ENCODE results near the gene CBY2.

CBY2 gene

GRCh38 chr13:45700971-45701900 lies 884 bp upstream of the CBY2 start:
- DNase-seq (ENCODE audit: low spot score): no peak

GRCh38 chr13:45702869-45703391 lies 810 bp downstream of the CBY2 start:
- no peak for DNase-seq (ENCODE audit: low spot score)

DNA sequence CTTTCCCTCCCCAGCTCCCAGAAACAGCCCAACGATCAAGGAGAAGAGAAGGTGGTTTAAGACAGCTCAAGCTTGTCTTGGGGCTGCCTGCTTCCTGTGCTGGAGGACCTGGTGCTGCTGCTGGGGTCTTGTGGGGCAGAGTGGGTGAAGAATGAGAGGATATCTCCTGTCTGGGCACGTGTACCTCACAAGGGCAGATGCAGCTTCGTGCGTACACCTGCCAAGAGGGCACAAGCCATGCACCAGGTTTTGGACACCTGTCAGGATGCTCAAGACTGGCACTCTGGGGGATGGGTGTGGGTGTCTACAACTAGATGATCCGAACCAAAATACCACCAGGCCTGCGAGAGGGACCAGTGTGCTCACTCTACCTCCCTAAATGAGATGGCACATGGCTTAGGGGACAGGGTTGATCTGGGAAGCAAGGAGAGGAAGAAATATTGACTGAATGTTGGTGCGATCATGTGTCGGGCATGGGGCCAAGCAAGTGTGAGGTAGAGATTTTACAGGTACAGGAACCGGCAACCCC lies 2.2 kb downstream of the CBY2 start:
- no peak for DNase-seq (ENCODE audit: low spot score)

GRCh38 chr13:45704854-45705695 lies 3.0 kb downstream of the CBY2 start:
- no peak for DNase-seq (ENCODE audit: low spot score)

DNA sequence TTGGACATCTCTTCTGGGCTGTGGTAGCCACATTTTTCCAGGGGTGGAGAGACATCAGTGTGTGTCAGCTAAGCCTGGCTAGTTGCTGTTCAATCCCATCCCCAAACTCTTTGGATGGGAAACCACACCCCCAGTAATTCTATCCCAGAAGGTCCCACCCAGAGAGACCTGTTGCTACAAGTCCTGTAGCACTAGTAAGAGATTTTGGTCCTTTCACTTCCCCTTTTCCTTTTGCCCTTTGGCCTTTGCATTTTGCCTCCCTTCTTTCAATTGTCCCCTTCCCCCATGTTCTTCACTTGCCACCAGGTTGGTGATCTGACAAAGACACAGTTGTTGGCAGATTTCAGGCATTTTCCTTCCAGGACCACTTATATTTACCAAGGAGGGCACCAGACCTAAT lies 3.8 kb downstream of the CBY2 start:
- no peak for DNase-seq (ENCODE audit: low spot score)

DNA sequence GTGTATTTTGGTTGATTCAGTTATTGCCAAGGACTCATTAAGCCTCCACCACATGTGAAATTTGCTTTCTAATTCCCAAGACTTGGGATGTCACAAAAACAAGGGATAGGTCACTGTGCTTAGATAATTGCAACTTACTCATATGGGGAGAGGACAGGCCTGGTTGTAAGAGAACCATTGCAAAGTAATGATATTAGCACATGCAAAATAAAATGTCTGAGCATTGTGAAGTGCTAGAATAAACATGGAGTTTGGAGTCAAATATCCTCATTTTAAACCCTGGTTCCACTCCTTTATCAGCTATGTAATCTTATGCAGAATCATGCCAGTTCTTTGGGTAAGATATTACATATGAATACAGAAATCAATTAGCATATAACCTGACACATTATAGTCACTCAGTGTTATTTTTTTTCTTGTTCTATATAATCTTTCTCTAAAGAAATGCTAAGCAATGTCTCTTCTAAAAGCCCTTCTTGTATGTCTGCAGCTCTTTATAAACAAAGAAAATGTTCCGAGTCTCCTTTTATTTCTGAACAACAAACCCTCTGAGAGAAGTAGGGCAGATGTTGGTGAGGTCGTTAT lies 5.5 kb downstream of the CBY2 start:
- DNase-seq (ENCODE audit: low spot score): no peak

- no peak for DNase-seq (ENCODE audit: low spot score)
Observed at GRCh38 chr13:45711951-45712350, 9.8 kb downstream of the CBY2 start.

DNA sequence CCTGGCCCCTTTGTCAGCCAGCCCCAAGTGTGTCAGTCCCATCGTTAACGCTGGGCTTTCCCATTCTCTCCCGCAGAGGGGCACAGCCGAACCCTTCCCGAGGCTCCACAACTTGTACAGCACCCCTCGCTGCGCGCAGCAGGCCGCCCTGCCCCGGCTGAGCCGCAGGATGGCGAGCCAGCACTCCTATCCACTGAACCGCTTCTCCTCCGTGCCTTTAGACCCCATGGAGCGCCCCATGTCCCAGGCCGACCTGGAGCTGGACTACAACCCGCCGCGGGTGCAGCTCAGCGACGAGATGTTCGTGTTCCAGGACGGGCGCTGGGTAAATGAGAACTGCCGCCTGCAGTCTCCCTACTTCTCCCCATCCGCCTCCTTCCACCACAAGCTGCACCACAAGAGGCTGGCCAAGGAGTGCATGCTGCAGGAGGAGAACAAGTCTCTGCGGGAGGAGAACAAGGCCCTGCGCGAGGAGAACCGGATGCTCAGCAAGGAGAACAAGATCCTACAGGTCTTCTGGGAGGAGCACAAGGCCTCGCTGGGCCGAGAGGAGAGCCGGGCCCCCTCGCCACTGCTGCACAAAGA lies 11.1 kb downstream of the CBY2 start:
- DNase-seq (ENCODE audit: low spot score): no peak

DNA sequence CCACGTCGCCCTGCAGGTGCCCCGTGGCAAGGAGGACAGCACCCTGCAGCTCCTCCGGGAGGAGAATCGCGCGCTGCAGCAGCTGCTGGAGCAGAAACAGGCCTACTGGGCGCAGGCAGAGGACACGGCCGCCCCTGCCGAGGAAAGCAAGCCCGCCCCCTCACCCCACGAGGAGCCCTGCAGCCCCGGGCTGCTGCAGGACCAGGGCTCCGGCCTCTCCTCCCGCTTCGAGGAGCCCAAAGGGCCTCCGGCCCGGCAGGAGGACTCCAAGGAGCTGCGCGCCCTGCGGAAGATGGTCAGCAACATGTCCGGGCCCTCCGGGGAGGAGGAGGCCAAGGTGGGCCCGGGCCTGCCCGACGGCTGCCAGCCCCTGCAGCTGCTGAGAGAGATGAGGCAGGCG lies 11.6 kb downstream of the CBY2 start:
- DNase-seq (ENCODE audit: low spot score): no peak

DNA sequence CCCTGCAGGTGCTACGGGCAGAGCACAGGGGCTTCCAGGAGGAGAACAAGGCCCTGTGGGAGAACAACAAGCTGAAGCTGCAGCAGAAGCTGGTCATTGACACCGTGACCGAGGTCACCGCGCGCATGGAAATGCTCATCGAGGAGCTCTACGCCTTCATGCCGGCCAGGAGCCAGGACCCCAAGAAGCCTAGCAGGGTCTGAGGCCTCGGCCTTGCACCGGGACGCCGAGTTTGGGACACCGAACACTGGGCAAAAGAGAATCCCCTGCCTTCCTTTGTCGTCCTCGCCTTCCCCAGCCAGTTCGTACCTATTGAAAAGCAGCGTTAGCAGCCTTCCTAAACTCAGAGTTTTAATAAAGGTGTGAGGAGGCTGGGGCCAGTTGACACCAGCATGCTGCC lies 12.1 kb downstream of the CBY2 start:
- no peak for DNase-seq (ENCODE audit: low spot score)

DNA sequence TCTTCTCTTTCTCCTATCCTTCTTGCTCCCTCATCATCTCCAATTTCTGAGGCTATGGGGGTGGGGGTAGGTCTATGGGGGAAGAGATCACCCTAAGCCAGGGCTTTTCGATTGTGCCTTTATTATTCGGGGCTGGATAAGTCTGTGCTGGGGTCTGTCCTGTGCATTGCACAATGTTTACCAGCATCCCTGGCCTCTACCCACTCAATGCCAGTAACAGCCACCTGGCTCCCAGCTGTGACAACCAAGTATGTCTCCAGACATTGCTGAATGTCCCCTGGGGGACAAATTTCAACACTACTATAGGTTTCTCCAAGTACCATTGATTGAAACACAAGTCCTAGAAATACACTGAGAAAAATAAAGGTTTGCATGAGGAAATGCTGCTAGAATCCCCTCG lies 13.2 kb downstream of the CBY2 start:
- no peak for DNase-seq (ENCODE audit: low spot score)

GRCh38 chr13:45717349-45717748 lies 15.2 kb downstream of the CBY2 start:
- no peak for DNase-seq (ENCODE audit: low spot score)

DNA sequence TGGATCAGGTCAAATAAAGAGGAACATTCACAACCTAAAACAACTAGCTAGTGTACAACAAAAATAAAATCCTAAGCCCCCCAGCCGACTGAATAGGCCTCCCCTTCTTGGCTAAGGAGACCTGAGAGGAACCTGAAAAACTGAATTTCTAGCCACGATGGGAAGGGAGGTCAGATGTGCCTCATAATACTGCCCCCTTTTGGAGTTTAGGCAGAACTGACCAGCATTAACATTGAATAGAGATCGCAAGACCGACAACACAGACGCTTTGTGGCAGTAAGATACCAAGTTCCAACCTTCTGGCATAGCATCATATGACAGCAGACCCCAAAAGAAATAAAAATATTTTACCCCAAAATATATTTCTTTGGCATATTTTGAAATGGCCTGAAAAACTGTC lies 15.9 kb downstream of the CBY2 start:
- peak; percentile 46 for DNase-seq (ENCODE audit: low spot score)

DNA sequence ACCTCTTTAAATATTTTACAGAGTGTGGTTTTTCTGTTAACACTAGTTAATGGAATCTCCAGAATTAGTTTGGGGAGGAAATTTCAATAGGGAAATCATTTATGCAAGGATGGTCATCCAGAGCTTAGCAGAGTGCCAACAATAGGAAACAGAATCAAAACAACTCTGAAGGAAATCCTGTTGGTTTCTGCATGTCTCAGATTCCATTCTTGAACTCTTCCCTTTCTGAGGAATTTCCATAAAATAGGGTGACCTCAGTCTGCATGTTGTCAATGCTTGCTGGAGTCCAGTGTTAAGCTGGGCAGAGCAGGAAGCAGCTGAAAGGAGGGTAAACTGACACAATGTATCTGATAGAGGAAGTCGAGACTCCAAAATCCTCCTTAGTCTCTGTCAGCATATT lies 16.9 kb downstream of the CBY2 start:
- DNase-seq (ENCODE audit: low spot score): no peak

DNA sequence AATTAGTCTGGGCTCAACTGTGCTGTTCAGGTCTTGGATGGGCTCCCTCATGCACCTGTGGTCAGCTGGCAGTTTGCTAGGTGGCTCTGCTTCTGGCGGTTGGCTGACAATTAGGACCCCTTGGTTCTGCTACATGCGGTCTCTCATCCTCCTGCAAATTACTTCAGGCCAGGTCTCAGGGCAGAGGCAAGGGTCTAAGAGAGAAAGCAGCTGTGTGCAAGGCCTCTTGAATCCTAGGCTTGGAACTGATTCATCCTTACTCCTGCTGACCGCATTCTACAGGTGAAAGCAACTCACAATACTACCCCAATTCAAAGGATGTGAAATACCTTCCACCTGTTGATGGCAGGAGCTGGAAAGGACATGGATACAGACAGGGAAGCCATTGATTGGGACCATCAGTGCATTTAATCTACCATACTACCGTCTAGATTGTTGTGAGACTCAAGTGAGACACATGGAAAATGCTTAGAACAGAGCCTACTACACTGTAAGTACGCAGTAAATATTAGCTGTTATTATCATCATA lies 19.1 kb downstream of the CBY2 start:
- DNase-seq (ENCODE audit: low spot score): no peak

GRCh38 chr13:45723798-45724197 lies 21.7 kb downstream of the CBY2 start:
- DNase-seq (ENCODE audit: low spot score): no peak

DNA sequence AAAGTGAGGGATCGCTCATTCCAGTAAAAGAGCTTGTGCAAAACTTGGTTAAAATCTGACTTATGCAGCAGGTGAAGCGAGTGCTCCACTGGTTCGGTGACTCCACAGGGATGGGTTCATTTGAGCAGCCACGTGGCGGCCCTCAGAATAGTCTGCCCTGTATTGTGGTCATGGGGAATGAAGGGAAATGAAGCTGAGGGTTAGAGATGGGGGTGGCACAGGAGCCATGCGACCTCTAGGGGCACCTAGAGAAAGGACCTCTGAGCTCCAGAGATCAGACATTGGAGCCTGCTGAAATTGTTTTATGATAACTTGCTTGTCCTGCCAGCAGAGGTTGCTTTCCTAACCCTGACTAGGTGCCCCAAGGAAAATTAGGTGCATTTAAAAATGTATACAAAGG lies 26.6 kb downstream of the CBY2 start:
- DNase-seq (ENCODE audit: low spot score): peak; percentile 58

DNA sequence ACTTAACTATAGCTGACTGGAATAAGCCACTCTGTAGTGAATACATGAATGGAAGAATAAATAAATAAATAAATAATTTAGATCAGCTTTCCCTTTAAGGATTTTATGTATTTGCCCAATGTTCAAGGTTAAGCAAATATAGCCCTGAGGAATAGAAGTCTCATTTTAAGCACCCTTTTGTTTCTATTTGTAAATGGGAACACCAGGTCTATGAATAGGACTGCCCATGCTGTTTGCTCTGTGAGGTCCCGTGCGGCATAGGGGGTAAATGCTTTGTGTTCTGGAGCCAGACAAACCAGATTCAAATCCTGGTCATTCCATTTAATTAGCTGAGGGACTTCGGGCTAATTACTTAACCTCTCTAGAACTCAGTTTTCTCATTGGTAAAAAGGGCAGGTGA lies 29.3 kb downstream of the CBY2 start:
- no peak for DNase-seq (ENCODE audit: low spot score)

DNA sequence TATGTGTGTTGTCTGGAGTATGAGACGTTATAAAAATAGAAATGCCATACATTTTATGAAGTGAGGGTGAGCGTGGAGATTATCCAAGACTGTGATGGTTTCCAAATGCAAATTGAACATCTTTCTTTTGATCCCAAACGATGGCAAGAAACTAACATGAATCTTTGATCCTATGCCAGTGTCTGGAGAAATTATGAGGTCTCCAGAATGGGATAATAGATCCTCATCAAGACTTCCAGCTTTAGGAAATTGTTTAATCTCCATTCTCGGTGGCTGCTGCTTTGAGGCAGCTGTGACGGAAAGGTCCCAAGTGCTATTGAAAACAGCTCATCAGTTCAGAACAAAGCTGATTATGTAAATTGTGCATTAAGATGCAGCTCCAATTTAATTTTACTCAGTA lies 30.8 kb downstream of the CBY2 start:
- DNase-seq (ENCODE audit: low spot score): no peak

DNA sequence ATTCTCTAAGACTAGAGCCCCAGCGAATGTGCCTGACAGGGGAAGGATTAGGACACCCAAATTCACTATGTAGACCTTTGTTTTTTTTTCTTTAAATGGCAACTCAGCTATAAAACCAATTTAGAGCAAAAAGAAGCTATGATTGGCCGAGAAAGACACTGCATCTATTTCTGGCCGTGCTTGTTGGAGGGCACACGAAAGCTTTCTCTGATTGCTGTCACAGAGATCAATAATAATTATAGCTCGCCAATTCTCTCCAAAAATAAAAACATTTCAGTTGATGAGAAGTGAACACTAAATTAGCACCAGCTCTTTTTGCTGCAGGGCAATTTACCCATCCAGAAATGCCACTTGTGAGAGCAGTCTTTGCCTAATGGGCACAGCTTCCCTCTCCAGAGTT lies 31.2 kb downstream of the CBY2 start:
- DNase-seq (ENCODE audit: low spot score): no peak

DNA sequence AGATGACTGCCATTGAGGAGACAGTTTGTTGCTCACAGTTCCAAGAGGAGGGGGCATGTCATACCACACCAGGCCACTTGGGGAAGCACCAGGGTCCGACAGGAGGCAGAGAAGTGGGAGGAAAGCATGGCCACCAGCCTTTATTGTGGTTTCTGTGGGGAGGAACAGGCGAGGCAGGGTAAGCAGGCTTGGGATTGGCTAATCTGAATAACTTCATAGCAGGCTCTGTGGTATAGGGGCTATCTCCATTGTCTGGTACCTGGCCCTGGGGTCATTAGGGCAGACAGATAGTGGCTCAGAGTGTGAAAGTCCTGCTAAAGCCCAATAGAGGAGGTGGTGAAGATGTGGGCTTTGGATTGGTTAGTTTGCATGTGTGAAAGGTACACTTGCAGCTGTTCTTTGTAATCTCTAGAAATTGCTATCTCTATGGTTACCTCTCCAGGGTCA lies 35.5 kb downstream of the CBY2 start:
- DNase-seq (ENCODE audit: low spot score): peak; percentile 17

- DNase-seq (ENCODE audit: low spot score): no peak
Observed at GRCh38 chr13:45742985-45743384, 40.9 kb downstream of the CBY2 start.

All from HuH-7 (cell line).